HG03432 (cell line): ENCODE results near the gene ANO2.

Experiments
- ATAC-seq: cut with Tn5 transposase; IDR thresholded peaks from one replicate; pipeline ENCODE4 v1.9.1; 2021; ENCODE audit warnings: mild to moderate bottlenecking, moderate library complexity; ENCODE audit not compliant: unreplicated experiment

ANO2 gene

DNA sequence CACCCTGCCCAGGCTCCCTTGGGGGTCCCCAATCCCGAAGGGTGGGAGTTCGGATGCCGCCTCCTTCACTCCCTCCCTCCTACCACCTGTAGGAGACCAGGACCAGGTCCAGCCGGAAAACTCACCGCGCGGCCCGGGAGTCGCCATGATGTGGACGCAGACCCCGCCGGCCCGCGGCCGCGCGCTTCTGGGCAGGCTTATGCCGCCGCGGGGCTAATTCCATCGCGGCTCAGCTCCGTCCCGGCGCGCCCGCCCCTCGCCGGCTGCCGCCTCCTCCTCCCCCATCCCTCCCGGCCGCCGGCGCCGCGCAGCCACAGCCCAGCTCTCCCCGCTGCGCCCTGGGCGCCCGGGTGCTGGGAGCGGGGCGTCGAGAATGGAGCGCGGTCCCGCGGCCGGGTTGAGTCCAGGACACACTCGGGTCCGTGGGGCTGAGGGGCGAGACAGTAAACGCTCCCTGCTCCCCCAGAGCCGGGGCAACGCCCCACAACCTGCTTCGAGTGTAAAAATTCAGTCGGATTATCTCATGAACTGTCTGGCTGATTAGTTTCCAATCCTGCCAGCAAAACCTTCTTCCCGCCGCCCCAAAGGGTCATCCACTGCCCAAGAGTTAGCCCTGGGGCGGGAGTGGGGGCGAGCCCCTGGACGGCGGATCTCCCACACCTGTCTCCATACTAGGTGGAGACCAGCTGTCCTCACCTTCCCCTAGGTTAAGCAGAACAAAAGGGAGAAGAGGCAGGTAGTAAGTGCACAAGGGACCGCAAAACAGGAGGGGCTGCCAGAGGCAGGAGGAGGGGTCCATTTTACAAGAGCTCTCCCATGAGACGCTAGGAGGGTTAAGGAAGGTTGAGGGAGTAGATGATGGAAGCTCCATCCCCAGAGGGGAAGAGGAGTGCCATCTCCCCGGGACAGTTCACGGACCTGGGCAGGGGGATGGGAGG, at the start of gene ANO2:
TSS of gene ANO2 (minus strand) at position 189 of the 938 bp plus-strand sequence. CDS start at position 147, 42 bp downstream.
- ATAC-seq: no peak

- ATAC-seq: no peak
Observed at GRCh38 chr12:5989621-5990020, 44.6 kb upstream of the ANO2 start.

- peak; percentile 56 for ATAC-seq
Observed at GRCh38 chr12:5988659-5989116, 43.6 kb upstream of the ANO2 start.

DNA sequence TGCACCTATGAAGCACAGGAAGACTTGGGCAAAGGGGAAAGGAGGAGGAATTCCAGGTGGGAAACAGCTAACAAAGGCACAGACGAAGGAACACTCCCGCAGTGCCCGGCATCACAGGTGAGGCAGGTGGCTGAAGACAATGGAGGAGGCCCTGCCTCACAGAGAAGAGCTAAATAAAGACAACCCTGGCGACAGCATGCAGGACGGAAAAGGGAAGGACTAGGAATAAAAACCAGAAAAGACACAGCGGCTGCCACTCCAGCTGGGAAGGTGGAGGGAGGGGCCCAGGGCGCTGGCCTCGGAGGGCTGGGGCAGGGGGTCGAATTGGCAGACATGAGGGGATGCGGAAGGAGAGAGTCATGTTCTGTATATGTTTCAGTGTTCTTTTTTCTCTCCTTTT, 43.0 kb upstream of the ANO2 start:
- no peak for ATAC-seq

DNA sequence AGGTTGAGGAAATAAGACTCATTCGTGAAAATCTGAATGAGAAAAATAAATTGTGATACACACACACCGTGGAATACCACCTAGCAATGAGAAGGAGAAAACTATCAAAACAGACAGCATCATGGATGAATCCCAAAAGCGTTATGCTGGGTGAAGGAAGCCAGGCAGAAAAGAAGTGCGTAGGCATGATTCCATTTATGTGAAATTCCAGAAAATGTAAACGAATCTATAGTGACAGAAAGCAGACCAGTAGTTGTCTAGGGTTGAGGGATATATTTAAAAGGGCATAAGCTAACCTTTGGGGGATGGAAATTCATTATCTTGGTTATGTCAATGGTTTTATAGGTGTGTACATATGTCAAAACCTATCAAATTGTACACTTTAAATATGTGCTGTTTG, 42.5 kb upstream of the ANO2 start:
- ATAC-seq: no peak

- ATAC-seq: no peak
Observed at GRCh38 chr12:5985471-5985870, 40.4 kb upstream of the ANO2 start.

DNA sequence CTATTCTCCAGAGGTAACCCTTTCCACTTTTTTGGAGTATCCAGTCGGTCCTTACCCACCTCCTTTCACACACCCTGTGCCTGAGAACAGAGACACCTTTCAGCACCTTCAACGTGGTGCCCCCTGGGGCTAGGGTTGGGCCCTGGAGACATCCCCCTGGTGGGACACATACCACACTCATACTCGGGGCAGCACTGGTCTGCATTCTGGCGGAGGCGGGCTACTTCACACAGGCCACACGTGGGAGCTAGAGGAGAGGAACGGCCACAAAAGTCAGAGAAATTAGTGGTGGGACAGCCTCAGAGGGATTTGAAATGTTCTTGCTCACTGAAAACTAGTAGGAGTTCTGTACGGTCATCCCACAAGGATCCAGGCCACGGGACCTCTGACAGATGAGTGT, 39.8 kb upstream of the ANO2 start:
- no peak for ATAC-seq

- no peak for ATAC-seq
Observed at GRCh38 chr12:5982106-5982505, 37.0 kb upstream of the ANO2 start.

GRCh38 chr12:5977556-5977955, 32.5 kb upstream of the ANO2 start:
- ATAC-seq: no peak

DNA sequence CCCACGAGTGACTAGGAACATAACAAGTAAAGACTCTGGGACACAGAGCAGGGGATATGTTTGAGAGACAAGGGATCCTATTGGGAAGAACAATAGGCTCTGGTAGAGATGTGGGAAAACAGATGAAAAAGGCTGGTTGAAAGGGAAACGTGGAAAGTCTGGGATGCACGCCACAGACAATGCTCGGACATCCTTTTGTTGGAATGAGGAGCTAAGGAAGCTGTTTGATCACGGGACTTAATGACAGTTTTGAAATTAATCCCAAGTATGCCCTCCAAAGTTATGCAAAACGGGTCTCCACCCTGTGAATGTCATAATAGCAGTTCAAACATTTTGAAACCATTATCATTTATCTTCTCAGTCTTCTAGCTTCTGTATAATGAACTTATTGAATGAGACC, 31.7 kb upstream of the ANO2 start:
- ATAC-seq: no peak

DNA sequence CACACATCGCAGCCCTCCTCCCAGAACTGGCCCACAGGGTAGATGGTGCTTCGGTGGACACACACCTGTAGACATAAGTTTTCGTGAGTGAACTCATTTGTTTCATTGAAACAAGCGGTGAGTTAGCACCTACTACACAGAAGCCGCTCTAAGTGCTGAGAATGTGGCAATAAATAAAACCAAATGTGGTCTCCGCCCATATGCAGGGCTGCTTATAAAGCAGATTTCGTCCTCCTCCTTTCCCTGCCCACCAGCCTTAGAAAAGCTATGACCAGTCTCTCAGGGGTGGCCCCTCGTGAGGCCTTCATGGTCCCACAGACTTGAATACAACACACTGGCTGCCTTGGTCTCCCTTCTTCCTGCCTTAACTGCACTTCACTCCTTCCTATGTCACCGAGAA, 31.1 kb upstream of the ANO2 start:
- ATAC-seq: no peak

DNA sequence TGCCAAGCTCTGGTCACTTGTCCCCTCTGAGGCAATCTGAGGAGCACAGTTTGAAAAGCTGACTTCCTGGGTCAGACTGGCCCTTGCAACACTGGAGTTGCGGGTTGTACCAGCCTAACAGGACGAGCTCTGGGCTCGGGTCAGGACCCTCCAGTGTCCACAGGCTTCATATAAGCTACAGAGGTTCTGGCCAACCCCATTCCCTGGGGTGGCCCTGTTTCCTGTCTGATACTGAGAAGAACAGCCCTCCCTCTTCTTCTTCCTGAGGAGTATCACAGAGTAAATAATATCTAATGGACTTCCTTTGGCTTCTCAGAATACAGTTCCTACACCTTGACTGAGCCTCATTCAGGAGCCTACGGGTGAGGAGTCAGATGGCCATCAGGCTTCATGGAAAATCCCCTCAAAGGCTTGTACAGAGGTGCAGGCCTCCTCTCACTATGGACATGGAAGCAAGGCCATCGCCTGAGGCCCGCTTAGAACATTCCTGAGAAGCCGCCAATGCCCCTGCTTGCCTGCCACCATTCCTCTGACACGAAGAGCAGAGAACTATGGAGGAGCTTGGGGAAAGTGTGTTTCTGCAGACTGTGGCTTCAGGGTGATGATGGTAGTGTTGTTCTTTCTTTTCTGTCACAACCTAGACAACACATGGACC, 28.5 kb upstream of the ANO2 start:
- no peak for ATAC-seq

DNA sequence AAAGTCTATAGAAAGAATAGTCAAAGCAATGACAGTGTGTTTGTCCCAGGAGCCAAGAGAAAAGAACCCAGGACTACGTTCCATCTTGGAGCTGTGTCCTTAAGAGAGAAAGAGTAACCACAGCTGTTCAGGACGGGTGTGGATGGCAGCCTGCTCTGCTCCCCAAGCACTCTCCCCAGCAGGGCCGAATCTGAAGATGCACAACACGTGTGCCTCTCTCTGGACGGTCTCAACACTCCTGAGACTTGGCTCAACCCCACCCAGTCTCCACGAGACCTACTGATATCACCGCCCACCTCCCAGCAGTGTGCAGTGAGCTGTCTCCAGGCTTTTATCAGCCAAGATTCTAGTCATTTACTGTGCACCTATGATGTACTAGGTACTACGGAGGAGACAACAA, 27.3 kb upstream of the ANO2 start:
- no peak for ATAC-seq

GRCh38 chr12:5971194-5971850, 26.3 kb upstream of the ANO2 start:
- no peak for ATAC-seq

DNA sequence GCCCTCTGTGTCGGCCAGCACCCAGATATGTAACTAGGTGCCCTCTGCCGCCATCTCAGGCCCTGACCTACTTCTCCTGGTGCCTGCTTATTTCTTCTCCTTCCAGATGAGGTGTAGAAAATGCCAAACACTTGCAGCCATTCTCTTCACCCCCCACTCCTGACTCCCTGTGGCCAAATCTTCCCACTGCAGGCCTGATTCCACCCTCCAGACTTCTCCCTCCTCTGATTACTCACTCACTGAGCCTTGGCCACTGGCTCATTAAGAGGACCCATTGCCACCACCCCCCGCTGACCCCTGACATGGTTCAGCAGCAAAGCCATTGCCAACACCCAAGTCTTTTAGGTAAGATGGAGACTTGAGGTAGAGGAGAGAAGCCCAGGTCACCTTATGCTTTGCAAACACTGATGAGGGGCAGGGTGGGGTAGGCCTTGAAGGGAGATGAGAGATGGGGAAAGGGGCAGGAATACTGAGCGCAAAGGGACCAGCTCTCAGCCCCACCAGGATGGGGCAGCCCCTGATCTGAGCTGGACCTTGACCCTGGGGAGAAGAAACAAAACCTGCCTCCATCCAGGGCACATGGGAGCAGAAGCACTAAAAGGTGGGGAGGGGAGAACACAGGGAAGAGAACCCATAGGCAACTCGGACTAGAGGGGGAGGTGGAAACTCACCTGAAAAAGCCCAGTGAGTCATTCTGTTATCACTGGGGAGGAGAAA, 25.1 kb upstream of the ANO2 start:
- no peak for ATAC-seq

- no peak for ATAC-seq
Observed at GRCh38 chr12:5969156-5969973, 24.3 kb upstream of the ANO2 start.

DNA sequence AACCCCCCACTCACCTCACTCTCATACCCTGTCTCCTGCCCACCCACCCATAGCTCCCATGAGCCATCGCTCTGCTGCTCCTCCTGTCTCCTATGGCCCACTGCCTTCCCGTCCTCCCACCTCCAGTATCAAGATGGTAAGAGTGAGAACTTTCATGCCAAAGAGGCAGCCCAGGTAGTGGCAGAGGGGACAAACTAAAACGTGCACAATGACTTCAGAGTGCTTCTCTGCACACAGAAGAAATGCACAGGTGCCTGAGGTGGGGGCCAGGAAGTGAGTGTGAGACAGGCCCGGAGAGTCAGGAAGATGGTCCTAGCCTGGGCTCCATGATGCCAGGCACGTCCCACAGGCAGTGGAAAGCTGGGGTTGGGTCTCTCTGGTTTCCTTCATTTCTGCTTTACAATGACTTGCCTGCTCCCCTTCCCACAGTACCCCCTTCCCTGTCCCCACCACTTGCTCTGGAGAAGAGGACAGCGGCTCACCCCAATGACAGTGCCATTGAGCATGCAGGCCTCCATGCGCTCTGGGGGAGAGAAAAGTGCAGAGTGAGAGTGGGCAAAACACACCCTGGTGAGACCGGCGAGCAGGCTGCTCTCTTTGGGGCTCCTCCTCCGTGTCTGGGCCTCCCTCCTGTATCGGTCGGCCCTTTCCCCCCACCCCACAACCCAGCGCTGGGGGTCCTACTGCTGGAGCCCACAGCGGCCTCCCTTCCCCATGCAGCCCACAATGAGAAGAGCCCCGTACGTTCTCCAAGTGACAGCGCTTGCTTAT, 22.8 kb upstream of the ANO2 start:
- no peak for ATAC-seq

GRCh38 chr12:5966486-5967095, 21.5 kb upstream of the ANO2 start:
- ATAC-seq: no peak

GRCh38 chr12:5965950-5966383, 20.9 kb upstream of the ANO2 start:
- no peak for ATAC-seq
